ENCODE measurements around the gene DLG2.

Gene DLG2

GRCh38 chr11:85541683-85542082 lies 85.5 kb downstream of the DLG2 start:
- no peak for DNase-seq

- DNase-seq = no peak
Observed at GRCh38 chr11:85540635-85541205, 86.4 kb downstream of the DLG2 start.

- DNase-seq = no peak
Observed at GRCh38 chr11:85540181-85540580, 87.0 kb downstream of the DLG2 start.

- DNase-seq = no peak
Observed at GRCh38 chr11:85539740-85540139, 87.4 kb downstream of the DLG2 start.

GRCh38 chr11:85539029-85539689 lies 88.0 kb downstream of the DLG2 start:
- no peak for DNase-seq

GRCh38 chr11:85536438-85536837 lies 90.7 kb downstream of the DLG2 start:
- DNase-seq = no peak

GRCh38 chr11:85534806-85535205 lies 92.3 kb downstream of the DLG2 start:
- DNase-seq = no peak

GRCh38 chr11:85531191-85531897 lies 95.8 kb downstream of the DLG2 start:
- no peak for DNase-seq

GRCh38 chr11:85530634-85531033 lies 96.5 kb downstream of the DLG2 start:
- DNase-seq = no peak

- DNase-seq = no peak
Observed at GRCh38 chr11:85526564-85526963, 100.6 kb downstream of the DLG2 start.

- no peak for DNase-seq
Observed at GRCh38 chr11:85525686-85526085, 101.5 kb downstream of the DLG2 start.

- no peak for DNase-seq
Observed at GRCh38 chr11:85517272-85517671, 109.9 kb downstream of the DLG2 start.

- DNase-seq = no peak
Observed at GRCh38 chr11:85495918-85496317, 131.2 kb downstream of the DLG2 start.

- DNase-seq = no peak
Observed at GRCh38 chr11:85494396-85494795, 132.7 kb downstream of the DLG2 start.

GRCh38 chr11:85485902-85486301 lies 141.2 kb downstream of the DLG2 start:
- no peak for DNase-seq

- no peak for DNase-seq
Observed at GRCh38 chr11:85483861-85484260, 143.3 kb downstream of the DLG2 start.

- no peak for DNase-seq
Observed at GRCh38 chr11:85481862-85482261, 145.3 kb downstream of the DLG2 start.

- no peak for DNase-seq
Observed at GRCh38 chr11:85475660-85476517, 151.3 kb downstream of the DLG2 start.

- no peak for DNase-seq
Observed at GRCh38 chr11:85472953-85473352, 154.2 kb downstream of the DLG2 start.

- no peak for DNase-seq
Observed at GRCh38 chr11:85464283-85464682, 162.9 kb downstream of the DLG2 start.

GRCh38 chr11:85459304-85459703 lies 167.8 kb downstream of the DLG2 start:
- no peak for DNase-seq

GRCh38 chr11:85444479-85444878 lies 182.7 kb downstream of the DLG2 start:
- DNase-seq = no peak

- no peak for DNase-seq
Observed at GRCh38 chr11:85440273-85440672, 186.9 kb downstream of the DLG2 start.

All from islet precursor cell (in vitro differentiated cells).